HG02885 (cell line): ENCODE data around the gene TRIO.
"Not testable (repeated sequence)": the region's sequence is repeated elsewhere in the genome, so short reads cannot be mapped to it uniquely, and the experiment has no call there.

Experiments used
- ATAC-seq: cut with Tn5 transposase; IDR thresholded peaks from one replicate; pipeline ENCODE4 v1.9.1; 2021; ENCODE audit warnings: mild to moderate bottlenecking; ENCODE audit not compliant: unreplicated experiment, poor library complexity

The TRIO gene

GRCh38 chr5:14534773-14535172 is 391.6 kb downstream of the TRIO start:
- no peak for ATAC-seq

- ATAC-seq: no peak
Observed at GRCh38 chr5:14545308-14545707, 402.2 kb downstream of the TRIO start.

DNA sequence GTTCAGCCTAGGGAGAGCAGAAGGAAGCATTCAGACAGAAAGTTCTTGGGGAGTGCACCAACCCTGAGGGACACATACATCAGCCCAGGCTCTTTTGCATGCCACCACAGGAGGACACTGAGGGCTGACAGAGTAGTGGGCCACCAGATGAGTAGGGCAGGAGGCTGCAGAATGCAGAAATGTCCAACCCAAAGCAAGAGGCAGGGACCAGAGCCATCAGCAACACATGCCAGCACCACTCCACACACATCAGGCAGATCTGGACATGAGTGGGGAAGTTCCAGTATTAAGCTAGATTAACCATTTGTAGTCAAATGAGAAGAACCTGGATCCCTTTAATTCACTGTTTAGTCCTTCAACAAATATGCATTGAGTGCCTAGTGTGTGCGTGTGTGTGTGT is 402.7 kb downstream of the TRIO start:
- no peak for ATAC-seq

- ATAC-seq: no peak
Observed at GRCh38 chr5:14547666-14548065, 404.5 kb downstream of the TRIO start.

DNA sequence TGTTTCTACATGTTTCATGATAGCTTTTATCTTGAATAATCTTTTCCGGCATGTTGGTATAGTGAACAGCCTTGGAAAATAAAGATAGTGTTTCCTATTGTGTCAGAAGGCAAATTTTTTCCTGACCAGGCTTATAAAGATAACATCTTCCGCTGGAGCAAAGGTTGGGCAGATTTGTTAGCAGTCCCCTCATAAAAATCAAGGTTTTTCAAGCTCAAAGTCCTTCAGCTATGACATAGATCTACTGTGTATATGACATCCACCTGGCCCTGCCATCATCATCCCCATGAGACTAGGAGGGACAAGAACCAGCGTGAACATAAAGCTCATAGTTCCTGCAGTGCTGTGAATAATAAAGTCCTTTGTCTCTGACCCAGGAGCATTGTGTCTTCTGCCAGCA is 408.1 kb downstream of the TRIO start:
- ATAC-seq: no peak

DNA sequence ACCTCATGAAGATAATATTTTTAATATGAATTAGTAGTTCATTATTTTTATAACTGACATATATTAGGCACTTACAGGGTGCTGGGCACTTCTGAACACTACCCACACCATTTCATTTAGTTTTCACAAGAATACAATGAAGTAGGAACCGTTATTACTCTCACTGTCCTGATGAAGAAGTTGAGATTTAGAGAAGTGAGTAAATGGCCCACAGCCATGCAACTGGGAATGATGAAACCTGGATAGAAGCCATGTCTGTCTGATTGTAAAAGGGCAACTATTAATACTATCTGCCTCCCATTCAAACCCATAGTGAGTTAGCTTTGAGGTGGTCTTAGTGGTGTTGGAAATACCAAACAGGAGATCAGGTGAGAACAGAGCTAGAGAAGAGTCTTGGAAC is 408.9 kb downstream of the TRIO start:
- no peak for ATAC-seq

DNA sequence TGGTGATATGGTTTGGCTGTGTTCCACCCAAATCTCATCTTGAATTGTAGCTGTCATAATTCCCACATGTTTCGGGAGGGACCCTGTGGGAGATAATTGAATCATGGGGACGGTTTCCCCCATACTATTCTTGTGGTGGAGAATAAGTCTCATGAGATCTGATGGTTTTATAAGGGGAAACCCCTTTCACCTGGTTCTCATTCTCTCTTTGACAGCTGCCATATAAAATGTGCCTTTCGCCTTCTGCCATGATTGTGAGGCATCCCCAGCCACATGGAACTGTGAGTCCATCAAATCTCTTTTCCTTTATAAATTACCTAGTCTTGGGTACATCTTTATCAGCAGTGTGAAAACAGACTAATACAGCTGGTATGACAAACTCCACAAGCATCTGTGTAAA is 411.1 kb downstream of the TRIO start:
- not testable (repeated sequence) for ATAC-seq

DNA sequence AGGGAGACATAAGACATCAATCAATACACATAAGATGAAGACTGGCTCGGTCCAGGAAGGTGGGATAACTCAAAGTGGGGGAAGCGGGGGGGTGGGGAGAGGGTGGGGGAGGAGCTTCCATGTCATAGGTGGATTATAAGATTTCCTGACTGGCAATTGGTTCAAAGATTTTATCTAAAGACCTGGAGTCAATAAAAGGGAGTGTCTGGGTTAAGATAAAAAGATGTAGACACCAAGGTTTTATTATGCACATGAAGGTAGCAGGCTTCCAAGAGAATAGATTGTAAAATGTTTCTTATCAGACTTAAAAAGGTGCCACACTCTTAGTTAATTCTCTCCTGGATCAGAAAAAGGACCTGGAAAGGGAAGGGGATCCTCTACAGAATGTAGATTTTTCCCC is 412.9 kb downstream of the TRIO start:
- no peak for ATAC-seq

DNA sequence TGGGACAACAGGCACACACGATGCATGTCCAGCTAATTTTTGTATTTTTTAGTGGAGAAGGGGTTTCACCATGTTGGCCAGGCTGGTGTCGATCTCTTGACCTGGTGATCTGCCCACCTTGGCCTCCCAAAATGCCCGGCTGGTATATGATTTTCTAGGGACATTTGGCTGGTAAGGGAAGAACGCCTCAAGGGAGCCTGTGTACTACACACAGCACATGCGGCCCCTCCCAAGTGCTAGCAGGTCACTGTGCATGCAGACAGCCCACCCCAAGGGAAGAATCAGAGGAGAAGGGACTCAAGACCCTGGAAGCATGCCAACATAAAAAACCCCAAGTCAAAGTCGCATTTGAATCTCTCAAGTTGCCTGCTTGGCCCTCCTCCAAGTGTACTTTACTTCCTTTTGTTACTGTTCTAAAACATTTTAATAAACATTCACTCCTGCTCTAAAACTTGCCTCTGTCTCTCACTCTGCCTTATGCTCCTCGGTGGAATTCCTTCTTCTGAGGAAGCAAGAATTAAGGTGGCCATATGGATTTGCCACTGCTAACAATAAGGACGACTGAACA is 414.1 kb downstream of the TRIO start:
- no peak for ATAC-seq

DNA sequence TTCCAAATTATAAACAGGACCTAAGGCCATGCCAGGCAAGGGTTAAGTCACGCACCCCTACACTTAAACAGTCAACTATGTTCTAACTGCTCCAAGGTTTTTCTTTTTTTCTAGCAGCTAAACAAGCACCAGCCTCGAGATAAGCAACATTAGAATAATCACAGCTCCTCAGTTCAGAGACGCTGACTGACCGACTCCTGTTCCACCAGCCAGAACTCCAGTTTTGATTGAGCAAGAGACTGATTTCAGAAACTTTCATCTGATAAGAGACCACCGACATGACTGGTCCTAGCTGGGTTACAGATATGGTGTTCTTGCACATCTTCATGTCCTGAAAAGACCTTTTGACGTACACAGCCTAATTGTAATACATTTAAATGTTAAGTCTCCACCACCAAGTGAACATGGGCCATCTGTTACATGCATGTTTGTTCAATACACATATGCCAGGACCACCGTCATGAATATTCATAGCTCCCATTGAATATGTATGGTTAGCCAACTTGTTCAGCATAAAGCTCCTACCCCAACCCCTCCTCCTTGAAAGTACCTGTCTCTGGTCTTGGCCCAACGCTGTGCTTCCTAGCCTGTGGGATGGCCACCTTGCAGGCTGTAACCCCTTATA is 414.8 kb downstream of the TRIO start:
- ATAC-seq: no peak
